Activated T-cell treated with anti-CD3 and anti-CD28 coated beads for 1 hour (primary cell): ENCODE data around the gene POU2AF3.

ENCODE experiments used
- DNase-seq: peaks from one replicate; pipeline ENCODE4 v3.0.0-alpha.2; 2020; ENCODE audit warnings: low read depth

POU2AF3 gene

DNA sequence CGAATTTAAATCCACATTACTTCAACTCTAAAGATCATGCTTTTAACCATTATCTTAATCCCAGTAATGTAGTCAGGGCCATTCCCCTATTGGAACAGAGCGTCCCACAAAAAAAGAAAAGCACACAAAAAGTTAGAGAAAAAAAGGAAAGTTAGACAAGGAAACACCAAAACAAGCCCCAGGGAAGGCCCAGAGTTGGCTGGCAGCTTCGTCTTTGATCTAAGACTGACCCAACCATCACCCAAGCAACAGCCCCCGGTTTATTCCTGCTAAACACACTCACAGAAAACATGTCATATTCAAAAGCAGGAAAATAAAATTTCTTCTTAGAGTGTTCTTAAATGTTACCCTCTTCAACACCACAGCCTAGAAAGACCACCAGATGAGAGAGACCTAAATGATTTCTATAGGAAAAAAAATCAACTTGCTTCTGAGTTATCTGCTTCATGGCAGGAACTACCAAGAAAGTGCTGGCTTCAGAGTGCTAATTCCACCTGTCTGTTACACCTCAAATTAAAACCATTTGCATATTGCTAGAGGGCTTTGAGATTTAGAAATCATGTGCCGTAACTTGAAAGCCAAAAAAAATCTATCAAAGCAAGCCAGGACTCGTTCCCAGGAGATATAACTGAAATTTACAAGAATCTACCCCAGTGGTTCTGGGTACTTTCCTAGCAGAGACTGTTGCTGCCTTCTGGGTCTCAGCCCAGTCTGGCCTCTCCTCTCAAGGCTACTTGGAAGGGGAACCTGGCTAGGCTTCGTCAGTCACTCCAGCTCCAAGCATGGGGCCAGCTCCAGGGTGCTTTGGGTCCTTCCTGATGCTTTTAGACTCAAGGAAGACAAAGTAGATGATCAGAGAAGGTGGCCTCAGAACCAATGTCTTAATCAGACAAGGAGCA lies 31.2 kb downstream of the POU2AF3 start:
- no peak for DNase-seq

DNA sequence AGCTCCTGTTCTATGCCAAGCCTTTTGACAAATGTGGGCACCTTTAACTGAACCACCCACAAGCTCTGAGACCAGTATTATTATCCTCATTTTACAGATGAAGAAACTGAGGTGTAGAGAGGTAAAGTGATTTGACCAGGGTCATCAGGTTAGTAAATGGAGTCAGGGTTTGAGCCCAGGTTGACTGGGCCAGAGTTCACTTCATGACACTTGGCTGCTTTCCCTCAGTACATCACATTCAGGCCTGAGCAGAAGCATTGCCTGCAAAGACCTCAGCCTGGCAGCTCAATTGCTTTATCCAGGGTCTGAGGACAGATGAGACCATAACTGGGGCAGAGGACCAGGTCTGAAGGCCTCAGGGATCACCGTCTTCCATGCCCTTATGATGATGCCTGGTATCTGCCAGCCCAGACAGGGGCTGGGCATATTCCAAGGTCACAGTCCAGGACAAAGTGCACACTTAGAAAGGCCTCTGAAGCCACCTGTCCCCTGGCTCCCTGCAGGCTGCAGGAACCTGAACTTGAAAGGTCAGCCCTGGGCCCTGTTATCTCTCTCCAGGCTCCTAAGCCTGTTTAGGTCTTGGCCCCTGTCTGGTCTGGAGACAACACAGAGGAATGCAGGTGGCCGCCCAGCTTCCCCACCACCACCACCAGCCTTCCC lies 32.0 kb downstream of the POU2AF3 start:
- no peak for DNase-seq

DNA sequence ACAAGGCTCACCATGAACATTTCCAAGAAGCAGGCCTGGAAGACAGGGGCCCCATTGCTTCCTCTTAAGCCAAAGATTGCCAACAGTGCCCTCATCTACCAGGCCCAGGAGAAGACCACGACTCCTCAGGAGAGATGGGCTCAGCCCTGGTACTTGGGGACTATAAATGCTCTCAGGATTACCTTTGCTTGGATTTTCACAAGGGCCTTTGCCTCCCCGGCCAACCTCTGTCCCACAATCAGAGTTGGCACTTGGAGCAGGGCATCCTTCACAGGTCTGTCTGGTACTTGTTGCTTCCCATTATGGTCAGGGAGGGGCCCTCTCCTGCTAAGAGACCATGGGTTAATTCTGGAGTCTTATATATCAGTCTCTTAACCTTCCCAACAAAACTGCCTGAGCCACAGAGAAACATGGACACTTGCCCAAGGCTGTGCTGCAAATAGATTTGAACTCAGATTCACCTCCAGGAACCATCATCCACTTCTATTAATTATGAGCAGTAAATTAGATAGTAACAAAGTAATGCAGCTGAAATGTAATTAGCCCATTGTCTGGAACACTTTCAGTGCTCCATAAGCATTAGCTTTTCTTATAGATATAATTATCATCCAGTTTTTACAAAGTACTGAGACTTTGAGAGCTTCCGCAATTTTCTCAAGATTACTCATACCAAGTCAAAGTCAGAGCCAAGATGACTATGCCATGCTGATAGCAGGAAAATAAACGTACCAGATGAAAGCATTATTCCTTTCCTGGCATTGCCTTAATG lies 33.5 kb downstream of the POU2AF3 start:
- no peak for DNase-seq

DNA sequence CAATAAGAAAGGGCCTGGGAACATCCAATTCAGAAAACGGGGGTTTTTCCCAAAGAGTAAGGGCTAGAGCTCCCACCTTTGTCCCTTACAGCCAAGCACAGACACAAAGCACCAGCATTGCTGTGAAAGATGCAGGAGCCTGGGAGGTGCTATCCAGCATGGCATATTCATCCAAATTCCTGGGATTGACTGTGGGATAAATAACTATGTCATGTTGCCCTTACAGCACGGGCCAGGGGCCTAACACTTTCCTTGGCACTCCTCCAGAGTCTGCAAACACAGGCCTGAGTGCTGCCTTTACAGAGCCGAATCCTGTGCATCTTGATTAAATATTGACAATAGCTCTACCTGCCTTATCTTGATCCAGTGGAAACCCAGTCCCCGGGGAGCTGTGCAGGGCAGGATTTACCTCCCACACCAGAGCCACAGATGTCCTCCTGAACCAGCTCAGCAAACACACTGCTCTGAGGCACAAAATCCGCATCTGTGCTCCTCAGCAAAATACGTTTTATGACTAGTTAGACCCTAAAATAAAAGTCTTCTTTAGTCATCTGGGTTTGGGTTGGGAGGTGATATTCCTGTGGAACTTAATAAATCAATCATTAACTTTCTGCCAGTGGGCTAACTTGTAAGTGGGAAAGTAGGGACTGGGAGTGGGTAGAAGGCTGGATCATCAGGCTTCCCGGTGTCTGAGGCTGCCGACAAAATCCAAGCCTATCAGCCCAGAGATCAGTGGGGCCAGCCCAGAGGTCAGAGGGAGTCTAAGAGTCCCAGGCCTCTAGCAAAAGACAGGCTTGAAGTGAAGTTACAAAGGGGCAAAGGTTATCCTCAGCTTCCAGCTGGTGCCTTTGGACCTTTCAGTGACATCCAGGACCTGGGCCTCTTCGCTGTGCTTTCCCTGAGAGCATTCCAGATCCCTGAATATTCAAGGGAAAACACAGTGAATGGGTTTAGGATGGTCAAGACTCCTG lies 36.5 kb downstream of the POU2AF3 start:
- no peak for DNase-seq

DNA sequence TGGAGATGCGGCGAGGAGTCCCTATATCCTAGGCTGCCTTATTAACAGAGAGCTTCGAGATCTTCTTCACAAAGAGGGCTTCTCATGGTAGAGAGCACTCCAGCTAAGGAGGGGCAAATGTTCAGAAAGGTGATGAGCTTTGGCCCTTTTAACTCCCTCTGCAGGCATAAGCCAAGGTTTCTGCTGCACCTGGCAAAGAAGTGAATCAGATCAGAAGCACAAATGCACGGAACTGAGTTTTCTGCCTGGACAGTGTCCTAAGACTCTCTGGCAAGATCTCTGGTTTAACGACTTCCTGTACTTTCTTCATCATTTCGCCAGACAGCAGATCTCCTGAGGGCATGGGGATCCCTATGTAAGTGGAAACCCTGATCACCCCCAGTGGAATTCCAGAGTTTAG lies 37.2 kb downstream of the POU2AF3 start:
- no peak for DNase-seq

DNA sequence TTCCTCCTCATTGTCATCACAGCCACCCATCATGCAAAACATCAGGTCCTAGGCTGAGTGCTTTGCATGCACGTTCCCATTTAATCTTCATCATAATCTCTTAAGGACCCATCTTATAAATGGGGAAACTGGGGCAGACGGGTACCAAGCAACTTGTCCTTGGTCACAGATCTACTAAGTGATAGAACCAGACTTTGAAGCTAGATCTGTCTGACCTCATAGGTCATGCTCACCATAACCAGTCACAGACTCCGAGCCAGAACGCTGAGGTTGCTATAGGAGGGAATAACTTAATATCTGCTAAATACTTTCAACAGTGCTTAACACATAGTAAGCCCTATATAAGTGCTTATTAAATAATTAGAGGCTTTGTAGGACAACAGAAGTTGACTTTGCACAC lies 37.7 kb downstream of the POU2AF3 start:
- DNase-seq: no peak

DNA sequence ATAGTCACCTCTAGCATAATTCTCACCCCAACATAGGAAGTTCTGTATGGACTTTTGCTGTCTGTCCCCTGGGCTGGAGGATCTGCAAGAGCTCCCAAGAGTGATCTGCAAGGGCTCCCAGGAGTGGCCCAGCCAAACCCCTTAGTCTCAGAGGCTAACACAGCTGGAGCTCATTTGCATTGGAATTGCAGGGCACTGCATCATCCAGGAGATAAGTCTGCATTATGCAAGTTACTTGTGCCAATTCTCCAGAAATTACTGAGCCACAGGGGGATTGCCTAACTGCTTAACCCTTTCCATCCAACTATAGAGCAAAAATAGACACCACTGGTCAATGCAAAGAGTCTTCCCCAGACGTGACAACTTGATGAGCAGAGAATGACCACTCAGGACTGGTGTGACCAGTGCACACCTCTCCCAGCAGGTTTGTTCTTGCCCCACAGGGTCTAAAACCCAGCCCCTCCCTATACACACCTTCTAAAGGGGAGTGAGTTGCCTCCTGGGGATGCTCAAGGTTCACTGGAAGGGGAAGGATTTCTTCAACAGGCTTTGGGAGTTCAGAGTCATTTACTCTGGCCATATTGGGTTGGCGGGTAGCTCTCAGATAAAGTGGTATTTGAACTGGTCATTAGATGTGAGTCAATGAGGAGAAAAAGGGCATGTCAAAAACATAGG lies 38.4 kb downstream of the POU2AF3 start:
- no peak for DNase-seq

DNA sequence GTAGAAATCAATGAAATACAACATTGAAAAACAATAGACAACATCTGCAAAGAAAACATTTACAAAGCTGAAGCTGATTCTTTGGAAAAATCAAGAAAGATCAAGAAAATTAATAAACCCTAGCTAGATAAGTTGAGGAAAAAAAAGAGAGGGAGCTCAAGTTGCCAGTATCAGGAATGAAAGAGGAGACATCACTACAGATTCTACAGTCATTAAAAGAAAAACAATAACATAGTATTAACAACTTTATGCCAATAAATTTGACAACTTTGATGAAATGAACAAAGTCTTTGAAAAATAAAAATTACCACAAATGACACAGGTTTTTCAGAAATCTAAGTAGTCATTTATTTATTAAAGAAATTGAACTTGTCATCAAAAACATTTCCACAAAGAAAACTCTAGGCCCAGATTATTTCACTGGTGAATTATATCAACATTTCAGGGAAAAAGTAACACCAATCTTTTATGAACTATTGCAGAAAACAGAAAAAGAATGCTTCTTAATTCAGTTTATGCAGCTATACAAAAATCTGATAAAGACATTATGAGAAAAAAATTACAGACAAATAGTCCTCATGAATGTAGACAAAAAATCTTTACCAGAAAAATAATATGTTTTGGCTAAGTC lies 41.5 kb downstream of the POU2AF3 start:
- no peak for DNase-seq

DNA sequence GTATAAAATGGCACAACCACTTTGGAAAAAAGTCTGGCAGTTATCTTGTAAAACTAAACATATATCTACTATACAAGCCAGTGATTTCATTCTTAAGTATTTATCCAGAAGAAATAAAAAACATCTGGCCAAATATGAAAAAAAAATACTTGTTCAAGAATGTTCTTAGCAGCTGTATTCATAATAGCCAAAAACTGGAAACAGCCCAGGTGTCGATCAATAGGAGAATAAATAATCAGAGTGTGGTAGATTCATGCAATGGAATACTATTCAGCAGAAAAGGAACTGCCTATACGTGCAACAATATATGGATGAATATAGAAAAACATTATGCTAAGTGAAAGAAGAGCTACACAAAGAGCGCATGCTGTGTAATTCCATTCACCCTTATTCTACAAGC lies 44.0 kb downstream of the POU2AF3 start:
- no peak for DNase-seq

DNA sequence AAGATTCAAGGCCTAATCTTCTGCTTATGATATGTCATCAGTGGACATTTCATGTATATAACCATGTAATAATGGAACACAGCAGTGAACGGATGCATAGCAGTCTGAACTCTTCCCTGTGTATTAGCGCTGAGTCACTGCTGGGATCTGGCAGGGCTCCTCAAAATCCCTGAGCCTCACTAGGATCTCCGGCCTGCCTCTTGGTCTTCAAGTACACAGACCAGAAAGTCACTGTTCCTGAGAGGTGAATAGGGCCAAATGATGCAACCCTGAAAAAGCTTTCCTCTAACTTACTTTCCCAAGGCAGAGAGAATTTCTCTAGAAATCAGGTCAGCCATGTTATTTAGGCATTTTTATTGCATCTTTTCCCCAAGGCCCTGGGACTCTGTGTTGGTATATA lies 45.7 kb downstream of the POU2AF3 start:
- no peak for DNase-seq

DNA sequence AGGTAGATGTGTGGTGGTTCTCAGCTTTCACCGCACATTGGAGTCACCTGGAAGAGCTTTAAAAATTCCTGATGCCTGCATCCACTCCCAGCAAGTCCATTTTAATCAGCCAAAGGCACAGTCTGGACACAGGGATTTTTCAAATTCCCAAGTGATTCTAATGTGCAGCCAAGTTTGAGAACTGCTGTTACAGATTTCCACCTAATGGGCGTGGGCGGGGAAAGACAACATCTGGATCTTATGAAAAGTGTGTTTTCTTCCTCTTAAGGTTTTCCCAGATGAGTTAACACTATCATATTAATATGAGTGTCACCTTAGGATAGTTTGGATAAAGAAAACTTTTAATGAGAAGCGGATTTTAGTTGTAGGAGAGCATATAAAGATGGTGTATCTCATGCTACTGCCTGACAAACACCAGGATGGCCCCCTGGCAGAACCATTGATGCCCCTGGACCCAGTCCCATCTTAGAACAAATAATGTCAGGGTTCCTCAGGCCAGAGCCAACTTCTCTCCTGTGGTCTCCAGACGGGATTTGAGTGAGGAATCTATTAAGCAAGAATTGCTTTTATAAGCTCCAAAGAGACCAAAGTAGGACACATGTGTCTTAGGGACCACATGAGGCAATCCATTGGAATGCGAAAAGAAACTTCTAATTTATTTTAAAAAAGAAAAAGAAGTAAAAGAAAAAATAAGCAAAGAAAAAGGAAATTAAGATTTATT lies 48.8 kb downstream of the POU2AF3 start:
- no peak for DNase-seq

DNA sequence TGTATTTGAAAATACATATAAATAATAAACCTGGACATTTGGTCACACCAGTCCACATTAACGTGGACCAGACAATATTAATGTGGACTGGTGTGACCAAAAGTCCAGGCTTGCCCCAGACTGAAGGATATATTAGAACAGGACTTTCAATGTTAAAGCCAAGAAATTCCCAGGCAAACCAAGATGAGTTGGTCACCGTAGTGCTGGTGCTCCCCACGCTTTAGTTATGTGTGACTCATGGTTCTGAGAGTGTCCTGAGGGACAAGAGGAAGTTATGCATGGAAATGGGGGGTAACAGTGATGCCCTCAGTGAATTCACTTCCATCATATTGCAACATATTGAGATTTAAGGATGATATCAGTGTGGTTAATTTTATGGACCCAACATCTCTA lies 49.4 kb downstream of the POU2AF3 start:
- no peak for DNase-seq

DNA sequence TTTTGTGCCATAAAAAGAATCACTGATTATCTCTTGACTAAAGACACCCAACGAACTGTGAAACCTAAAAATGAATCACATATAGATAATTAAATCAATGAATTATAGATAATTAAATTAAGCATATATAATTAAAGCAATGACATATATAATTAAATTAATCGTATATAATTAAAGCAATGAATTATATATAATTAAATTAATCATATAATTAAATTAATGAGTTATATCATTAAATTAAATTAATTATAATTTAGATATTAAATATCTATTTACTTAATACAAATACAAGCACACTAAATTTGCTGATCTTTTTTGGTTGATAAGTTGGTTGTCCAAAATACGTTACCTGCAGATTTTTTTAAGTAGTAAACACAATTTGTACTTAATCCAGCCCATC lies 49.8 kb downstream of the POU2AF3 start:
- no peak for DNase-seq

DNA sequence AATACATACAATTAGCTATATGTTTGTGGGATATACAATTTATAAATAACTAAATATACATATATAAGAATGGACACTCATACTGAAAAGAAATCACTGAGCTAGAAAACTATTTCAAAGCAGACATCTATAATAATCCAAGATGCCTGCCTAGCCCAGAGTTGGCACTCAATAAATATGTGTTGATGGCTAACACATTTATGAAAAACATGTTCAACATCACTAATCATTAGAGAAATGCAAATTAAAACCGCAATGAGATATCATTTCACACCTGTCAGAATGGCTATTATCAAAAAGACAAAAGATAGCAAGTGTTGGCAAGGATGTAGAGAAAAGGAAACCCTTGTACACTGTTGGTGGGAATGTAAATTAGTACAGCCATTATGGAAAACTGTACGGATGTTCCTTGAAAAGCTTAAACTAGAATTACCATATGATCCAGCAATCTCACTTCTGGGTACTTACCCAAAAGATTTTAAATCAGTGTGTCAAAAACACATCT lies 50.9 kb downstream of the POU2AF3 start:
- no peak for DNase-seq

DNA sequence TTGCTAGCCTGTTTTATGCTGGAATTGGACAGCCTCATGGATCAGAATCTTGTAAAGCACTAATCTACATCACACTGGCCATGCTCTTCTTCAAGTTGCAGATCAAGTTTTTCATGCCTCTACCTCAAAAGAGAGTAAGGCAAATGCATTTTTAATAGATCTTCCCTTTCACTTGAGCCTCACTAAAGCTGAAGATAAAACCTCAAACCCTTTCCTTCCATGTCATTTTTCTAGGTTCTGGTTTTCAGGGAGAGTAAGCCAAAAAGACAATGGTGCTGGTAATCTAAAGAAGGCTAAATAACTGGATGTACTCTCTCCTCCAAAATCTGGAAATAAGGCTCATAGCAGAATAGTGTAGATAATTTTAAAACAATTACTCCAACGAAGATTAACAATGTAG lies 52.5 kb downstream of the POU2AF3 start:
- DNase-seq: no peak

DNA sequence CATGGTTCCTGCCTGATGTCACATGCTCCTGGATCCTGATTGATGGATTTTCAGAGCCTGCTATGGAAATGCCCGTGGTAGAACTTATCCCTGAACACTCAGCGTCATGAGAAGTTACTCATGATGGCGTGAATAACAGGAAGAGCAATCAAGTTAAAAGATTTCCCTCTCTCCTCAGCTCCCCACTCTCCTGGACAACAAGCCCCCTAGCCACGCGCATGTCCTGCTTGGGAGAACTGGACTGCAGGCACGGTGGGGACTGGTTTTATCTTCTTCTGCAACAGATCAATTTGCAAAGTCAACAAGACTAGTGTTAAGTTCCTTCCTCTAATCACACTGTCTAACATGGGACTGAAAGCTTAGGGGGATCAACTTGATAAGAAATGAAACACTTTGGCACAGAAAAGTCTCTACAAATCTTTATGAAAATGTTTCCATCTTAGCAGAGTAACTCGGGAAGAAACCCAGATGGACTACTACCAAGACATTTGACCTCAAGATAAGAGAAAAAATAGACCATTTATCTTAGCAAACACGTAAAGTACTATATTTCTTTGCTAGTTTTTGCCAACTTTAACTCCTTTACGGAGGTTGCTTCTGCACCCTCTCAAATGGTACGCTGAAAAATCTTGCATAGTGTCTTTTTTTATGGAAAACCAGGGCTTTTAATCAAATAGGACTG lies 53.2 kb downstream of the POU2AF3 start:
- no peak for DNase-seq

DNA sequence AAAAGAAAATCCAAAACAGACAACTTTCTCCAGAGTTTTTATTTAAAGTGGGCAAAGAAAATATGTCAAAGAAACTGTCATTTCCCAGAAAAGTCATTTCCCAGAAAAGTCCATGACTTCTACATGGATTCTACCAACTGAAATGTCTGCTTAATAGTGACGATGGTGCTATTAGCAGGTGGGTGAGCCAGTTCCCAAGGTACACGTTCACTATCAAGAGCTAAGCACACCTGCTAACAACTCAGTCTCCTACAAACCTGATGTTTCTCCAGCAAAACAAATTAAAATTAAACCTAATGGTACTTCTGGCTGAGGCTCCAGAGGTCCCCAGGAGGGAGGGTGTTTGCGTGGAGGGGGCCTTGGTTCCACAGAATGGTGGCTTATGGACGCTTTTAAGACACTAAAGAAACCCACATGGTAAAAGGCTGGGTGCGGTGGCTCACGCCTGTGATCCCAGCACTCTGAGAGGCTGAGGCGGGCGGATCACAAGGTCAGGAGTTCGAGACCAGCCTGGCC lies 53.9 kb downstream of the POU2AF3 start:
- no peak for DNase-seq

DNA sequence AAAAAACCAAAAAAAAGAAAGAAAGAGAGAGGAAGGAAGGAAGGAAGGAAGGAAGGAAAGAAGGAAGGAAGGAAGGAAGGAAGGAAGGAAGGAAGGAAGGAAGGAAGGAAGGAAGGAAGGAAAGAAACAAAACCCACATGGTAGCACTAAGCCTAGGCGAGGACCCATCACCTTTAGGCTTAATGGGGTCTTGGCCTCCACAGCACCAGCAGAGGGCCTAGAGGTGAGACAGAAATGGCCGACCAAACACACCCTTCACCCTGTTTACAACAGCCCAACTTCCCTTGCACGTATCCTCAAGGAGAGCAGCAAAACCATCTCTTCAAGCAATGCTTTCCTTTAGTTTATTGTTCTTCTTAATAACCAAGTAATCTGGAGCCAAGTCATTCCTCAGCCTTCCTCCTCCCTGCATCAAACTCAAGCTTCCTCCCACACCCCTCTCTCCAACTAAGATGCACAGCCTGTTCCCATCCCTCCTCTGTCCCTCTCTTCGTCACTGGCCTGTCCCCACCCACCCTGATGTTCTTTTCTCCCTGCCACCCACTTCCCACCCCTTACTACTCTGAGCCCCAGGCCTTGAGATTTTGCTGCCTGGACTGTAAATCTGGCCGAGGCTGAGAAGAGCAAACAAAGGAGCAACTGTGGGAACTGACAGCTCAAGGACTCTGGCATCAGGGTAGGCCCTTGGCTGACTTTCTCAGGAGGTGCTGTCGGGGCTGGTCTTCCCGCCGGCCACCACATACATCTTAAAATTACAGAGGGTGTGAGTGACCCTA lies 54.8 kb downstream of the POU2AF3 start:
- DNase-seq: no peak
